Endothelial cell of umbilical vein (primary cell): ENCODE measurements around the gene FANK1. TPM values are rescaled to one million over a fixed set of nuclear protein-coding genes. Genes with fewer than 3 reads are reported as not detected.

ENCODE experiments used
- BruUV-seq: library from RNA; stranded (reverse); fragments of 400-500 nt; replicated peaks from 2 replicates; lab custom pipeline; 2021; lab: Mats Ljungman, UMichigan
- CTCF ChIA-PET: fragments of 300-600, 350-600 bp; sonication (Branson Sonifier 250); formaldehyde crosslinking; loops from one replicate; lab custom pipeline; 2021; ENCODE audit warnings: antibody characterized with exemption, inconsistent platforms; lab: Charles Lee
- POLR2A ChIA-PET: fragments of 300-600, 350-600 bp; sonication (Branson Sonifier 250); formaldehyde crosslinking; loops from one replicate; lab custom pipeline; 2021; ENCODE audit warnings: antibody characterized with exemption, inconsistent platforms; lab: Charles Lee
- DNase-seq: peaks from one replicate; pipeline ENCODE4 v3.0.0-alpha.2; 2011; ENCODE audit warnings: low read depth, low spot score
- FAIRE-seq: peaks from 2 replicates; lab custom pipeline; 2011; peaks lifted over from hg19 to GRCh38; lab: Jason Lieb, UNC
- H2AFZ ChIP-seq: 2 replicates; pipeline ENCODE4 v1.6.0; 2012; ENCODE audit warnings: low read depth, low read length, control low read depth, inconsistent platforms
- H3K27ac ChIP-seq: 2 replicates; pipeline ENCODE4 v1.5.1; 2011; ENCODE audit warnings: low read depth, mild to moderate bottlenecking, control low read depth, low read length, moderate library complexity; ENCODE audit not compliant: insufficient read depth
- H3K27me3 ChIP-seq, 2 experiments: 2 replicates each; pipeline versions ENCODE4 v1.6.0 to v1.6.1; 2011; ENCODE audit warnings: low read length in 2 of 2, mixed read lengths in 1 of 2; ENCODE audit not compliant: control insufficient read depth in 2 of 2, insufficient read depth in 2 of 2
- H3K36me3 ChIP-seq, 2 experiments: 2 replicates in 1 of 2; 3 replicates in 1 of 2; pipeline ENCODE4 v1.5.1; 2011; ENCODE audit warnings: low read length in 2 of 2, mild to moderate bottlenecking in 1 of 2, moderate library complexity in 1 of 2; ENCODE audit not compliant: control insufficient read depth in 2 of 2, insufficient read depth in 2 of 2; ENCODE audit errors: extremely low read depth in 1 of 2
- H3K4me1 ChIP-seq: 3 replicates; pipeline ENCODE4 v1.5.1; 2011; ENCODE audit warnings: mild to moderate bottlenecking, low read length; ENCODE audit not compliant: control insufficient read depth, insufficient read depth; ENCODE audit errors: extremely low read depth
- H3K4me2 ChIP-seq: 2 replicates; pipeline ENCODE4 v1.6.1; 2011; ENCODE audit warnings: low read length, control low read depth, mixed read lengths; ENCODE audit not compliant: insufficient read depth
- H3K4me3 ChIP-seq, 3 experiments: fragments of 200-600 bp in 1 of 3; sonication (generic), shearing (Covaris generic) in 1 of 3; replicated peaks in 1 of 3; 2 replicates each; pipeline ENCODE4 v1.5.1; 2011 to 2016; ENCODE audit warnings: control low read depth in 3 of 3, low read length in 3 of 3, mild to moderate bottlenecking in 2 of 3, inconsistent platforms in 1 of 3, low read depth in 1 of 3, moderate library complexity in 1 of 3; ENCODE audit not compliant: insufficient read depth in 1 of 3
- H3K79me2 ChIP-seq: 2 replicates; pipeline ENCODE4 v1.6.0; 2012; ENCODE audit warnings: low read length, inconsistent platforms; ENCODE audit not compliant: control insufficient read depth, insufficient read depth
- H3K9ac ChIP-seq: replicated peaks from 2 replicates; pipeline ENCODE3; 2011; ENCODE audit warnings: low read length, control low read depth; ENCODE audit not compliant: insufficient read depth; ENCODE audit errors: extremely low read depth
- H3K9me1 ChIP-seq: replicated peaks from 3 replicates; pipeline ENCODE4 v1.6.0; 2011; ENCODE audit warnings: mild to moderate bottlenecking, low read length; ENCODE audit not compliant: control insufficient read depth, insufficient read depth; ENCODE audit errors: extremely low read depth
- H3K9me3 ChIP-seq: replicated peaks from 2 replicates; pipeline ENCODE4 v1.5.1; 2012; ENCODE audit warnings: low read length, inconsistent platforms; ENCODE audit not compliant: control insufficient read depth, insufficient read depth
- H4K20me1 ChIP-seq: replicated peaks from 2 replicates; pipeline ENCODE3; 2011; ENCODE audit warnings: mild to moderate bottlenecking, low read length; ENCODE audit not compliant: control insufficient read depth, insufficient read depth; ENCODE audit errors: extremely low read depth
- EZH2 ChIP-seq: IDR thresholded peaks from 2 replicates; pipeline ENCODE4 v1.6.1; 2012; ENCODE audit warnings: borderline replicate concordance, low read depth, mild to moderate bottlenecking, moderate library complexity, low read length, inconsistent platforms; ENCODE audit not compliant: severe bottlenecking
- FOS ChIP-seq: IDR thresholded peaks from 2 replicates; pipeline ENCODE4 v1.6.1; 2011; ENCODE audit warnings: mild to moderate bottlenecking, low read length, moderate library complexity, borderline replicate concordance; ENCODE audit not compliant: insufficient read depth
- GATA2 ChIP-seq: IDR thresholded peaks from 2 replicates; pipeline ENCODE4 v1.7.0; 2011; ENCODE audit warnings: low read depth, mild to moderate bottlenecking, moderate library complexity, mixed read lengths, low read length; ENCODE audit not compliant: insufficient read length, insufficient read depth
- JUN ChIP-seq: IDR thresholded peaks from 2 replicates; pipeline ENCODE4 v1.6.1; 2011; ENCODE audit warnings: borderline replicate concordance, low read depth; ENCODE audit not compliant: insufficient read length, insufficient read depth
- MYC ChIP-seq: IDR thresholded peaks from one replicate; pipeline ENCODE4 v1.6.1; 2011; ENCODE audit warnings: mild to moderate bottlenecking, low read depth, low read length
- POLR2A ChIP-seq: IDR thresholded peaks from 2 replicates; pipeline ENCODE4 v1.6.1; 2012; ENCODE audit warnings: low read depth, mild to moderate bottlenecking, control low read depth, low read length
- POLR2AphosphoS5 ChIP-seq: IDR thresholded peaks from 2 replicates; pipeline ENCODE4 v1.6.1; 2012; ENCODE audit warnings: low read depth, mild to moderate bottlenecking, control low read depth, low read length, moderate library complexity; ENCODE audit not compliant: insufficient read depth
- dilution Hi-C: fragments of 300-500 bp; cut with MboI; formaldehyde crosslinking; loops from one replicate; pipeline ENCODE4 v1.15.0; 2019; ENCODE audit warnings: low sequenced_read_pairs; ENCODE audit not compliant: extremely low pct_ligation_motif_present
- intact Hi-C: fragments of 100-400 bp; cut with micrococcal nuclease; formaldehyde crosslinking; loops from one replicate; pipeline ENCODE4 v1.10.0; 2022
- polyA plus RNA-seq, 4 experiments: library from polyadenylated mRNA; depleted of rRNA in 3 of 4; stranded (reverse) in 3 of 4; unstranded in 1 of 4; fragments of >200 nt; gene quantifications; 2 replicates each; pipeline versions ENCODE4 v1.2.1 to v1.2.3, GENCODE V29; 2011 to 2012; ENCODE audit warnings: missing spikeins in 1 of 4
- total RNA-seq: library from RNA; stranded (reverse); gene quantifications from 2 replicates; pipeline ENCODE4 v1.2.3, GENCODE V29; 2021
- TF ChIP-seq, protein P1 (sequence below), 2 donors: IDR thresholded peaks; 1 replicate in 1 of 2; 2 replicates in 1 of 2; pipeline ENCODE4 v1.5.1; 2011; ENCODE audit warnings: low read length in 2 of 2, mild to moderate bottlenecking in 2 of 2, moderate library complexity in 2 of 2, control low read depth in 1 of 2, inconsistent platforms in 1 of 2, low read depth in 1 of 2; ENCODE audit not compliant: insufficient read depth in 1 of 2; ENCODE audit errors: extremely low read depth in 1 of 2
- TF ChIP-seq, protein P2 (sequence below): IDR thresholded peaks from 2 replicates; pipeline ENCODE4 v1.6.1; 2011; ENCODE audit not compliant: insufficient read depth, insufficient read length

FANK1 gene
- total and polyA plus RNA-seq, 2 donors (not counting 3 experiments of a cell fraction or from before 2014, with no cell fraction given): 1.6 to 1.9 TPM

DNA sequence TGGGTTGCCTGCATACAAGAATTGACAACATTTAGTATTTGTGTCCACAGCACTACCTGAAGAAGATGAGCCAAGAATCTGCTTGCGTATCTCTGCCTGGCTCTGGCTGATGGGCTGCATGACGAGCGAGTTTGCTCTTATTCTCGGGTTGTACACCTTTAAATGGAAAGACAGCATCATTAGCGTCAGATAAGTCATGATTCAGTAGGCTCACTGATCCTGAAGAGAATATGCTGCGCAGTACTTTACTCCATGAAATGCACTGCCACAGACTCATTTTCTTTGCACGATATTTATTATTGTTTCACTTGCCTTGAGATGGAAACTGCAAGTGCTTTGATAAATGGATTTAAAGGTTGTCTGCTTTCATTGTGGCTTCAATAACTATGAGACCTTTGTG is 43.9 kb upstream of the FANK1 start:
- POLR2A ChIA-PET: no interaction called here

More for the DNA sequence above, 43.9 kb upstream of the FANK1 start:
- peaks cover 4% of the 10 kb centered on the region in 2 experiments for H3K36me3 ChIP-seq
- dilution Hi-C loops (no loop called here), intact Hi-C loops (no loop called here)
- no TSS peak for BruUV-seq
- H3K27me3 ChIP-seq: no peaks in the 10 kb centered on the region
- H4K20me1 ChIP-seq: no peaks in the 10 kb centered on the region
- CTCF ChIA-PET: no interaction called here
- FAIRE-seq (no peak), DNase-seq (no peak)
- no peaks in the 10 kb centered on the region for H3K9me1 ChIP-seq
- H3K27ac ChIP-seq: no peak overlapping the region
- no peak overlapping the region for H3K4me2 ChIP-seq
- H3K4me1 ChIP-seq: peaks cover 2% of the 10 kb centered on the region
- TF ChIP-seq POLR2AphosphoS5 (no peak), JUN (no peak), MYC (no peak), EZH2 (no peak), GATA2 (no peak), POLR2A (no peak), FOS (no peak)
- TF ChIP-seq, protein P1, sequence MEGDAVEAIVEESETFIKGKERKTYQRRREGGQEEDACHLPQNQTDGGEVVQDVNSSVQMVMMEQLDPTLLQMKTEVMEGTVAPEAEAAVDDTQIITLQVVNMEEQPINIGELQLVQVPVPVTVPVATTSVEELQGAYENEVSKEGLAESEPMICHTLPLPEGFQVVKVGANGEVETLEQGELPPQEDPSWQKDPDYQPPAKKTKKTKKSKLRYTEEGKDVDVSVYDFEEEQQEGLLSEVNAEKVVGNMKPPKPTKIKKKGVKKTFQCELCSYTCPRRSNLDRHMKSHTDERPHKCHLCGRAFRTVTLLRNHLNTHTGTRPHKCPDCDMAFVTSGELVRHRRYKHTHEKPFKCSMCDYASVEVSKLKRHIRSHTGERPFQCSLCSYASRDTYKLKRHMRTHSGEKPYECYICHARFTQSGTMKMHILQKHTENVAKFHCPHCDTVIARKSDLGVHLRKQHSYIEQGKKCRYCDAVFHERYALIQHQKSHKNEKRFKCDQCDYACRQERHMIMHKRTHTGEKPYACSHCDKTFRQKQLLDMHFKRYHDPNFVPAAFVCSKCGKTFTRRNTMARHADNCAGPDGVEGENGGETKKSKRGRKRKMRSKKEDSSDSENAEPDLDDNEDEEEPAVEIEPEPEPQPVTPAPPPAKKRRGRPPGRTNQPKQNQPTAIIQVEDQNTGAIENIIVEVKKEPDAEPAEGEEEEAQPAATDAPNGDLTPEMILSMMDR (IDR thresholded peaks at IDR 0.05; ENCODE audit: extremely low read depth in 1 of 2, insufficient read depth in 1 of 2, low read depth in 1 of 2, low read length in 2 of 2): no peak
- TF ChIP-seq, protein P2, sequence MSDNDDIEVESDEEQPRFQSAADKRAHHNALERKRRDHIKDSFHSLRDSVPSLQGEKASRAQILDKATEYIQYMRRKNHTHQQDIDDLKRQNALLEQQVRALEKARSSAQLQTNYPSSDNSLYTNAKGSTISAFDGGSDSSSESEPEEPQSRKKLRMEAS: no peak
- H3K9ac ChIP-seq: no peak overlapping the region
- H3K4me3 ChIP-seq: no peak overlapping the region
- H3K9me3 ChIP-seq: no peaks in the 10 kb centered on the region
- H2AFZ ChIP-seq: no peak overlapping the region
- H3K79me2 ChIP-seq: no peaks in the 10 kb centered on the region
